SK-N-SH treated with all-trans-retinoic acid at 6 μM for 48 hours (cell line): ENCODE measurements around the gene CHMP4A.
A peak's percentile ranks its signal among the peaks of the same experiment; 100 is the strongest.

Experiments used
- ATAC-seq: fragments of 200-7000 bp; cut with Tn5 transposase; 3 replicates; pipeline ENCODE4 v1.9.1; 2020; ENCODE audit warnings: mild to moderate bottlenecking, moderate library complexity
- ARNTL ChIP-seq: fragments of 450-650 bp; formaldehyde crosslinking; IDR thresholded peaks from 2 replicates; pipeline ENCODE4 v1.5.0; 2020; ENCODE audit warnings: low read depth, mild to moderate bottlenecking, moderate library complexity, borderline replicate concordance
- BACH2 ChIP-seq: fragments of 250-450 bp; sonication (Bioruptor Pico); IDR thresholded peaks from 2 replicates; pipeline ENCODE4 v1.9.0; 2021; ENCODE audit warnings: mild to moderate bottlenecking, borderline replicate concordance
- CREB5 ChIP-seq: fragments of 250-450 bp; sonication (Bioruptor Pico); IDR thresholded peaks from 2 replicates; pipeline ENCODE4 v1.5.1; 2020; ENCODE audit warnings: low read depth, mild to moderate bottlenecking, moderate library complexity
- CSDC2 ChIP-seq: fragments of 250-450 bp; sonication (Bioruptor Pico); IDR thresholded peaks from 2 replicates; pipeline ENCODE4 v1.5.0; 2020; ENCODE audit warnings: mild to moderate bottlenecking, moderate library complexity
- CSRNP3 ChIP-seq: fragments of 250-450 bp; sonication (Bioruptor Pico); IDR thresholded peaks from 2 replicates; pipeline ENCODE4 v1.5.1; 2021; ENCODE audit warnings: mild to moderate bottlenecking, moderate library complexity
- ESRRG ChIP-seq: fragments of 250-450 bp; sonication (Bioruptor Pico); IDR thresholded peaks from 2 replicates; pipeline ENCODE4 v1.6.1; 2021; ENCODE audit warnings: mild to moderate bottlenecking
- GLIS3 ChIP-seq: fragments of 250-450 bp; sonication (Bioruptor Pico); IDR thresholded peaks from 2 replicates; pipeline ENCODE4 v1.5.0; 2020; ENCODE audit warnings: mild to moderate bottlenecking, moderate library complexity
- ISL1 ChIP-seq: fragments of 250-450 bp; sonication (Bioruptor Pico); IDR thresholded peaks from 2 replicates; pipeline ENCODE4 v2.1.2; 2022; ENCODE audit warnings: mild to moderate bottlenecking, moderate library complexity
- PATZ1 ChIP-seq: fragments of 250-450 bp; sonication (Bioruptor Pico); IDR thresholded peaks from 2 replicates; pipeline ENCODE4 v1.8.0; 2020; ENCODE audit warnings: mild to moderate bottlenecking, moderate library complexity, borderline replicate concordance
- POU6F1 ChIP-seq: fragments of 250-450 bp; sonication (Bioruptor Pico); IDR thresholded peaks from 2 replicates; pipeline ENCODE4 v1.8.0; 2021; ENCODE audit warnings: low read depth, mild to moderate bottlenecking, moderate library complexity, borderline replicate concordance
- PPARA ChIP-seq: fragments of 250-450 bp; sonication (Bioruptor Pico); IDR thresholded peaks from 2 replicates; pipeline ENCODE4 v1.5.0; 2020; ENCODE audit warnings: mild to moderate bottlenecking, borderline replicate concordance
- RARB ChIP-seq: fragments of 250-450 bp; sonication (Bioruptor Pico); IDR thresholded peaks from 2 replicates; pipeline ENCODE4 v1.8.0; 2021; ENCODE audit warnings: mild to moderate bottlenecking, moderate library complexity
- SNAI2 ChIP-seq: fragments of 250-450 bp; sonication (Bioruptor Pico); IDR thresholded peaks from 2 replicates; pipeline ENCODE4 v1.5.0; 2020; ENCODE audit warnings: mild to moderate bottlenecking, moderate library complexity
- TCF4 ChIP-seq: fragments of 250-450 bp; sonication (Bioruptor Pico); IDR thresholded peaks from 2 replicates; pipeline ENCODE4 v1.8.0; 2021; ENCODE audit warnings: mild to moderate bottlenecking, moderate library complexity, borderline replicate concordance
- TOX ChIP-seq: fragments of 250-450 bp; sonication (Bioruptor Pico); IDR thresholded peaks from 2 replicates; pipeline ENCODE4 v1.8.0; 2021; ENCODE audit warnings: mild to moderate bottlenecking, moderate library complexity, borderline replicate concordance
- TSHZ2 ChIP-seq: fragments of 250-450 bp; sonication (Bioruptor Pico); IDR thresholded peaks from 2 replicates; pipeline ENCODE4 v1.5.0; 2020; ENCODE audit warnings: mild to moderate bottlenecking, moderate library complexity
- ZC3H10 ChIP-seq: fragments of 250-450 bp; sonication (Bioruptor Pico); IDR thresholded peaks from 2 replicates; pipeline ENCODE4 v1.5.1; 2021; ENCODE audit warnings: mild to moderate bottlenecking, moderate library complexity
- ZFP3 ChIP-seq: fragments of 250-450 bp; sonication (Bioruptor Pico); IDR thresholded peaks from 2 replicates; pipeline ENCODE4 v1.5.0; 2020; ENCODE audit warnings: mild to moderate bottlenecking, moderate library complexity
- ZFP30 ChIP-seq: fragments of 450-650 bp; formaldehyde crosslinking; IDR thresholded peaks from 2 replicates; pipeline ENCODE4 v1.5.0; 2022; ENCODE audit warnings: mild to moderate bottlenecking, moderate library complexity
- ZNF565 ChIP-seq: fragments of 450-650 bp; formaldehyde crosslinking; conservative IDR thresholded peaks from 2 replicates; pipeline ENCODE4 v1.5.0; 2020; ENCODE audit warnings: low read depth, mild to moderate bottlenecking, moderate library complexity
- ZNF70 ChIP-seq: fragments of 450-650 bp; formaldehyde crosslinking; IDR thresholded peaks from 2 replicates; pipeline ENCODE4 v1.5.0; 2020; ENCODE audit warnings: mild to moderate bottlenecking, moderate library complexity
- ZNF8 ChIP-seq: fragments of 450-650 bp; formaldehyde crosslinking; IDR thresholded peaks from 2 replicates; pipeline ENCODE4 v1.5.0; 2020; ENCODE audit warnings: mild to moderate bottlenecking, moderate library complexity

The CHMP4A gene

GRCh38 chr14:24253936-24254335 lies 40.6 kb upstream of the CHMP4A start:
- ATAC-seq: no peak
- TF ChIP-seq GLIS3 (no peak), BACH2 (CRISPR knock-in tag) (no peak), TSHZ2 (CRISPR knock-in tag) (no peak), PPARA (CRISPR knock-in tag) (no peak), SNAI2 (CRISPR knock-in tag) (no peak), ZFP30 (CRISPR knock-in tag) (no peak), TOX (CRISPR knock-in tag) (no peak)

- TF ChIP-seq ZC3H10 (no peak), ISL1 (no peak), CSRNP3 (CRISPR knock-in tag) (no peak), ZNF8 (CRISPR knock-in tag) (no peak), TCF4 (no peak), CSDC2 (CRISPR knock-in tag) (no peak), PATZ1 (CRISPR knock-in tag) (no peak), CREB5 (CRISPR knock-in tag) (no peak), ARNTL (no peak), ZNF70 (CRISPR knock-in tag) (no peak), ZFP3 (CRISPR knock-in tag) (no peak), PPARA (CRISPR knock-in tag) (no peak), RARB (CRISPR knock-in tag) (no peak), ESRRG (CRISPR knock-in tag) (no peak)
- ATAC-seq: no peak
Measured at GRCh38 chr14:24252289-24253124, 39.2 kb upstream of the CHMP4A start.

- peak; percentile 49 for ATAC-seq
Measured at GRCh38 chr14:24251880-24252288, 38.6 kb upstream of the CHMP4A start.

More at GRCh38 chr14:24251880-24252288, 38.6 kb upstream of the CHMP4A start:
- TF ChIP-seq ISL1 (no peak), TCF4 (no peak), ARNTL (no peak), ZNF70 (CRISPR knock-in tag) (no peak), ZFP30 (CRISPR knock-in tag) (no peak), SNAI2 (CRISPR knock-in tag) (no peak), ZFP3 (CRISPR knock-in tag) (no peak), POU6F1 (CRISPR knock-in tag) (no peak), PPARA (CRISPR knock-in tag) (no peak), CREB5 (CRISPR knock-in tag) (no peak), PATZ1 (CRISPR knock-in tag) (no peak), ZC3H10 (no peak), ZNF565 (CRISPR knock-in tag) (no peak), CSRNP3 (CRISPR knock-in tag) (no peak), BACH2 (CRISPR knock-in tag) (no peak)
